ENCODE measurements around the gene PRMT5.

DNA sequence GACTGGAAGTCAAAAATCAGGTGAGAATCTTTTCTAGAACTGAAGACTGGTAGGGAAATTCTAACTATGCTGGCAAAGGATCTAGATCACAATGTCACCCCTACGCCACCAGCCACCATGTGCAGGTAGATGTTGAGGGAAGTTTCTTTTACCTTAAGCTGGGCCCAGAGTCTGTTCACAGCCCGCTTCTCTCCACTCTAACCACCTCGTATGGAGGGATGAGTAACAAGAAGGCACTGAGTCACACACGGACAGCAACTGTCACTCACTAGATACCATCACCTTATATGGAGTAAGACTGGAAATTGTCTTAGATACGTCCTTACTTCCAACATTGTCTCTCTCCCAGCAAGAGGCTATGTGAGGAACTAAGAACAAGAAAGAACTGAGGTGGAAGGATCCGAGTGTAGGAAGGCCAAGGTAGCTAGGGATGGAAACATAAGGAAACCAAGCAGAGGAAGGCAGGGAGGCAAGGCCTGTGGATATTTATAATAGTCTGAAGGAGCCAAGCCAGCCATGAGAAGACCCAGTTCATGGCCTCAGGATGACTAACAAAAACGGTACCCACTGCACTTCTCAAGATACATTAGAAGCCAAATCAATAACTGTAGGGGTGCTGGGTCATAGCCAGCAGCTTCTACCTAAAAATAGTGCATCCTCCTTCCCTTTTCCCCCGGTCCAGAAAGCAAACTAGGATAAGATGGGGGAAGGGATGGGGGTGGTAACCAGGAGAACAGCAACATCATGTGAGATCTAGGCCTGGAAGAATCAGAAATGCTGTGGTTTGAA, 30.7 kb downstream of the PRMT5 start:
- TF ChIP-seq, protein P1, sequence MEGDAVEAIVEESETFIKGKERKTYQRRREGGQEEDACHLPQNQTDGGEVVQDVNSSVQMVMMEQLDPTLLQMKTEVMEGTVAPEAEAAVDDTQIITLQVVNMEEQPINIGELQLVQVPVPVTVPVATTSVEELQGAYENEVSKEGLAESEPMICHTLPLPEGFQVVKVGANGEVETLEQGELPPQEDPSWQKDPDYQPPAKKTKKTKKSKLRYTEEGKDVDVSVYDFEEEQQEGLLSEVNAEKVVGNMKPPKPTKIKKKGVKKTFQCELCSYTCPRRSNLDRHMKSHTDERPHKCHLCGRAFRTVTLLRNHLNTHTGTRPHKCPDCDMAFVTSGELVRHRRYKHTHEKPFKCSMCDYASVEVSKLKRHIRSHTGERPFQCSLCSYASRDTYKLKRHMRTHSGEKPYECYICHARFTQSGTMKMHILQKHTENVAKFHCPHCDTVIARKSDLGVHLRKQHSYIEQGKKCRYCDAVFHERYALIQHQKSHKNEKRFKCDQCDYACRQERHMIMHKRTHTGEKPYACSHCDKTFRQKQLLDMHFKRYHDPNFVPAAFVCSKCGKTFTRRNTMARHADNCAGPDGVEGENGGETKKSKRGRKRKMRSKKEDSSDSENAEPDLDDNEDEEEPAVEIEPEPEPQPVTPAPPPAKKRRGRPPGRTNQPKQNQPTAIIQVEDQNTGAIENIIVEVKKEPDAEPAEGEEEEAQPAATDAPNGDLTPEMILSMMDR (IDR thresholded peaks at IDR 0.05 in 4 of 5, conservative IDR thresholded peaks at IDR 0.05 in 1 of 5), result no peak
- no peak for TF ChIP-seq POLR2A (IDR thresholded peaks at IDR 0.05)

Measured in gastrocnemius medialis (tissue), 4 donors.